Common myeloid progenitor, CD34-positive (primary cell): Measurements from ENCODE around the gene SYNPR.

Source experiments
- CTCF ChIA-PET: fragments of 350-600 bp; sonication (Branson Sonifier 250); formaldehyde crosslinking; loops from one replicate; lab custom pipeline; 2021; ENCODE audit warnings: antibody characterized with exemption; lab: Charles Lee
- POLR2A ChIA-PET: fragments of 350-600 bp; sonication (Branson Sonifier 250); formaldehyde crosslinking; loops from one replicate; lab custom pipeline; 2021; ENCODE audit warnings: antibody characterized with exemption; lab: Charles Lee
- DNase-seq, 3 donors: peaks; one replicate each; pipeline versions ENCODE4 v3.0.0 to v3.0.0-alpha.2; 2013
- H3K27ac ChIP-seq, 2 experiments: 1 replicate in 1 of 2; 2 replicates in 1 of 2; pipeline ENCODE4 v1.7.0; 2013; ENCODE audit warnings: inconsistent platforms in 2 of 2, low read length in 2 of 2, mild to moderate bottlenecking in 2 of 2, low read depth in 1 of 2, moderate library complexity in 1 of 2; ENCODE audit not compliant: severe bottlenecking in 2 of 2, insufficient read depth in 1 of 2, poor library complexity in 1 of 2
- H3K27me3 ChIP-seq, 5 experiments: replicated peaks in 2 of 5; 1 replicate in 3 of 5; 2 replicates in 2 of 5; pipeline versions ENCODE4 v1.6.1 to v1.7.0; 2013; ENCODE audit warnings: low read length in 4 of 5, mild to moderate bottlenecking in 2 of 5, moderate library complexity in 2 of 5, inconsistent platforms in 1 of 5; ENCODE audit not compliant: insufficient read depth in 5 of 5, control insufficient read depth in 4 of 5
- H3K36me3 ChIP-seq, 4 experiments: 1 replicate in 2 of 4; 2 replicates in 2 of 4; pipeline versions ENCODE4 v1.6.1 to v1.7.0; 2013; ENCODE audit warnings: low read length in 3 of 4, control low read depth in 1 of 4, mild to moderate bottlenecking in 1 of 4; ENCODE audit not compliant: control insufficient read depth in 4 of 4, insufficient read depth in 4 of 4
- H3K4me1 ChIP-seq, 4 experiments: 1 replicate in 3 of 4; 2 replicates in 1 of 4; pipeline versions ENCODE4 v1.6.1 to v1.7.1; 2013; ENCODE audit warnings: low read length in 3 of 4, mild to moderate bottlenecking in 3 of 4, control low read depth in 1 of 4, inconsistent platforms in 1 of 4, moderate library complexity in 1 of 4; ENCODE audit not compliant: control insufficient read depth in 4 of 4, insufficient read depth in 4 of 4; ENCODE audit errors: control extremely low read depth in 1 of 4
- H3K4me3 ChIP-seq, 7 experiments: 1 replicate in 4 of 7; 2 replicates in 3 of 7; pipeline versions ENCODE4 v1.5.1 to v1.7.0; 2013; ENCODE audit warnings: mild to moderate bottlenecking in 7 of 7, low read length in 6 of 7, moderate library complexity in 6 of 7, inconsistent platforms in 2 of 7, low read depth in 2 of 7, control low read depth in 1 of 7; ENCODE audit not compliant: insufficient read depth in 4 of 7, control insufficient read depth in 1 of 7; ENCODE audit errors: extremely low read depth in 1 of 7
- H3K9me3 ChIP-seq, 5 experiments: 1 replicate in 4 of 5; 2 replicates in 1 of 5; pipeline versions ENCODE4 v1.6.1 to v1.7.1; 2013; ENCODE audit warnings: low read length in 4 of 5, mild to moderate bottlenecking in 2 of 5, inconsistent platforms in 1 of 5, low read depth in 1 of 5, moderate library complexity in 1 of 5; ENCODE audit not compliant: control insufficient read depth in 4 of 5, insufficient read depth in 2 of 5; ENCODE audit errors: control extremely low read depth in 1 of 5
- WGBS: methylation state at CpG from one replicate; pipeline ENCODE4 v1.1.5; 2013; ENCODE audit not compliant: insufficient coverage; 5-methylcytosine and 5-hydroxymethylcytosine counted together

The SYNPR gene

DNA sequence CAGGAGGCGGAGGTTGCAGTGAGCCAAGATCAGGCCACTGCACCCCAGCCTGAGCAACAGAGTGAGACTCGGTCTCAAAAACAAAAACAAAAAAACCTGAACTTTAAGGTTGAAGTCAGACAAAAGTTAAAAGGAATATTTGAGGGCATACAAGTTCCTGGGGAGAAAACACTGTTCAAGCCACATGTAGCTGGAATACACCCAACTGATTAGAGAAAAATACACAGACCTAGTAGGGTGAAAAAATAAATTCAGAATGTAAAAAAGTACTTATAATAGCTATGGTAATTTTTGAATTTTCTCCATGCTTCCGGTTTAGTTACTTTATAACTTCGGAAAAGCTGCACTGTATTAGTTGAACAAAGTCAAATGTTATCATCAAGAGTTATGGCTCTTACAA lies 331.7 kb downstream of the SYNPR start:
- no peak overlapping the region for H3K27ac ChIP-seq
- no peak for DNase-seq
- WGBS: 100% methylated on average over 4 of the region's 4 CpGs
- H3K9me3 ChIP-seq: no peaks in the 10 kb centered on the region
- no peaks in the 10 kb centered on the region for H3K4me1 ChIP-seq
- ChIA-PET CTCF (interaction anchor here (1.5 kb wide), 1 partner anchor 9 kb away, joined by 7 read pairs; no protein-coding TSS in a partner anchor), POLR2A (no interaction called here)
- H3K36me3 ChIP-seq: no peaks in the 10 kb centered on the region
- H3K4me3 ChIP-seq: no peak overlapping the region
- H3K27me3 ChIP-seq: no peaks in the 10 kb centered on the region

DNA sequence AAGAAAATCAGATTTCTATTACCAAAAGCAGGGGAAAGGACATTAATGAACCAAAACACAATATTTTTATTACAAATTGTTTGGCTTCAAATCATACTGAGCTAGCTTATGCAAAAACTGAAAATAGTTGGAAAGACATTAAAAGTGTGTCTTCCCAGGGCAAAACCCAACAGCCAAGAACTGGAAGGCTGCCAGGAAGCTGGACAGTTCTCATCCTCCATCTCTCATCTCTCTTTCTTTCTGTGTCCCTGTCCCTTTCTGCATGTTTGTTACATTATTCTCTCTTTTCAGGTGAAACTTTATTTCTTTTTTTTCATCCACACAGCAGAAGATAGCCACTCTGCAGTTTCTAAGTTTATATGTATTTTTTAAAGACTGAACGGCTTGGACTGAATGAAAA lies 333.3 kb downstream of the SYNPR start:
- no peaks in the 10 kb centered on the region for H3K4me1 ChIP-seq
- H3K27ac ChIP-seq: no peak overlapping the region
- POLR2A ChIA-PET: no interaction called here
- no peak overlapping the region for H3K4me3 ChIP-seq
- no peaks in the 10 kb centered on the region for H3K27me3 ChIP-seq
- no CpG with 5 or more reads among the region's 1 CpG for WGBS
- H3K9me3 ChIP-seq: no peaks in the 10 kb centered on the region
- no peaks in the 10 kb centered on the region for H3K36me3 ChIP-seq
- CTCF ChIA-PET: no interaction called here
- no peak for DNase-seq

DNA sequence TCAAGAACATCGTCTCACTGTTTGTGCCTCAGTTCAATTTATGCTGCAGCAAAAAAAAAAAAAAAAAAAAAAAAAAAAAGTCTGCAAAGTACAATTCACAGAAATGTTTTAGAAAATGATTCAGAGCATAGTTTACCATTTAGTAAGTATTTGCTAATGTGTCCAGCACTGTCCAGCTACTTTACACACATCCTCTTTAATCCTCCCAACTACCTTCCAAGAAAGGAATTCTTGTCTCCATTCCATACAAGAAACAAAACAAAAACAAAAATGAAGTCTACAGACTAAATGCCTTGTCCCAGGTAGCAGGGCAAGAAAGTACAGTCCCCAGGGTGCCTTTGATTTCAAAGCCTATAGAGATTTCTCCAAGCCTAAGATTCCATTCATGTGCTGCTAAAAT lies 335.5 kb downstream of the SYNPR start:
- DNase-seq: no peak
- H3K27ac ChIP-seq: no peak overlapping the region
- no peaks in the 10 kb centered on the region for H3K36me3 ChIP-seq
- CTCF ChIA-PET: no interaction called here
- H3K4me1 ChIP-seq: no peaks in the 10 kb centered on the region
- POLR2A ChIA-PET: no interaction called here
- H3K4me3 ChIP-seq: no peak overlapping the region
- H3K9me3 ChIP-seq: no peaks in the 10 kb centered on the region
- H3K27me3 ChIP-seq: no peaks in the 10 kb centered on the region
- no CpG with 5 or more reads among the region's 1 CpG for WGBS

DNA sequence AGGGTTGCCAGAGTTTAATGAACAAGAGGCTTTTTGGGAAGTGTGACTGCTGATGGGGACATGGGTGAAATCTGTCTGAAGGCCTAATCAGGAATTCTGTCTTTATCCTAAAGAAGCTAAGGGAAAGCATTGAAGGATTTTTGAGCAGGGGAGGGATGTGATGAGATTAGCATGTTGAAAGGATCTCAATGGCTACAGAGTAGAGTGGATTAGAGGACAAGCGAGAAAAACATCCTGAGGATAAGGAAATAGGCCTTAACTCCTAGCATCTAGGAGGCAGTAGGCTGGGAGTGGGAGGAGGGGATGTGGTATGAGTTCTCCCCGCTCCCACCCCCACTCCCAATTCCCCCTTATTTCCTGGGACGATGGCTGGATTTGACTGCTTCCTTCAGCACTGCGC lies 339.3 kb downstream of the SYNPR start:
- no peaks in the 10 kb centered on the region for H3K36me3 ChIP-seq
- POLR2A ChIA-PET: no interaction called here

DNA sequence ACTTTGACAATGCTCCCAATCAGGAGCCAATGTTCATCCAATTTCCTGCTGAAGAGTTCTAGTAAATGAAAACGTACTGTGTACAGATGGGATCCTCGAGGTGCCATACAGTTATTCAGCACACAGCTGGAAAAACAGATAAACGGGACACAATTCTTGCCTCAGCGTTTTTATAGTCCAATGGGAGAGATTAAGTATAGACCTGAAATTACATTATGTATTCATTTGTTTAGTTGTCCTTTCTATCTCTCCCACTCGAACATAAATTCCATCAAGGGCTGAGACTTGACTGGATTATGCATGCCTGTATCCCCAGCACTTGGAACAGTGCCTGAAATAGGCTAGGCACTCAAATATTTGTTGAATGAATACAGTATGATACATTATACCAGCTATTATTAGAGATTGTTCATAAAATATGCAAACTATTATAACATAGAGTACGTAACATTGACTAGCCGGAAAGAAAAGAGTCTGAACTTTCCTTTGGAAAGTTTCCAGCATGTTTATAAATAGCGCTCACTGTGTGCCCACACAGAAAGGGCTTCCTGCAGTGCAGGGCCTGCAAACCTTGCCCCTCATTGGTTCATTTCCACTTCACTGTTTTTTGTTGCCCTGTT lies 346.9 kb downstream of the SYNPR start:
- Histone ChIP-seq H3K36me3 (no peaks in the 10 kb centered on the region), H3K27ac (no peak overlapping the region), H3K27me3 (no peaks in the 10 kb centered on the region), H3K9me3 (no peaks in the 10 kb centered on the region), H3K4me1 (no peaks in the 10 kb centered on the region), H3K4me3 (no peak overlapping the region)
- POLR2A ChIA-PET: no interaction called here
- 57% methylated on average over 5 of the region's 8 CpGs for WGBS
- DNase-seq: no peak
- CTCF ChIA-PET: no interaction called here

More for the DNA sequence above, 339.3 kb downstream of the SYNPR start:
- H3K27me3 ChIP-seq: no peaks in the 10 kb centered on the region
- CTCF ChIA-PET: no interaction called here
- no peak overlapping the region for H3K27ac ChIP-seq
- H3K4me3 ChIP-seq: no peak overlapping the region
- no peak for DNase-seq
- no peaks in the 10 kb centered on the region for H3K4me1 ChIP-seq
- WGBS: 94% methylated on average over 2 of the region's 4 CpGs
- H3K9me3 ChIP-seq: peaks cover 0 to 2% (median 0%) of the 10 kb centered on the region in 5 experiments

- DNase-seq: no peak
- H3K27ac ChIP-seq: no peak overlapping the region
- POLR2A ChIA-PET: no interaction called here
- 100% methylated on average over 3 of the region's 4 CpGs for WGBS
- H3K27me3 ChIP-seq: no peaks in the 10 kb centered on the region
- H3K9me3 ChIP-seq: peaks cover 0 to 3% (median 0%) of the 10 kb centered on the region in 5 experiments
- CTCF ChIA-PET: no interaction called here
- H3K4me1 ChIP-seq: no peaks in the 10 kb centered on the region
- no peak overlapping the region for H3K4me3 ChIP-seq
- H3K36me3 ChIP-seq: no peaks in the 10 kb centered on the region
Observed at GRCh38 chr3:63631670-63632069, 353.6 kb downstream of the SYNPR start.

DNA sequence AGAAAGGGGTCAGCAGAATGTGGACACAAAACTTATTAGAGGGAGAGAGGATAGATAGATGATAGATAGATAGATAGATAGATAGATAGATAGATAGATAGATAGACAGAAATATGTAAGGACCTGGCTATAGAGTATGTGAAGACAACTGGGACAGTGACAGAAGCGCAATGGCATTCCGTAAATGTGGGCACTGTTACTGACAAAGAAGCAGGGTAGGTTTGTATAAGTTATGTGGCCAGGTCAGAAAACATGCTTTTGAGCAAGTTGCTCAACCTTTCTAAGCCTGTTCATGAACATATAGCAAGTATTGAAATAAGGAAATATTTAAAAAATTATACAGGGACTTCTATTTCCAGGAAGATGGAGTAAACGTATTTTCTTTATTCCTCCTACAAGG lies 357.1 kb downstream of the SYNPR start:
- H3K4me1 ChIP-seq: no peaks in the 10 kb centered on the region
- no peaks in the 10 kb centered on the region for H3K27me3 ChIP-seq
- no peaks in the 10 kb centered on the region for H3K36me3 ChIP-seq
- H3K9me3 ChIP-seq: peaks cover 0 to 3% (median 0%) of the 10 kb centered on the region in 5 experiments
- ChIA-PET POLR2A (no interaction called here), CTCF (no interaction called here)
- H3K27ac ChIP-seq: no peak overlapping the region
- DNase-seq: no peak
- H3K4me3 ChIP-seq: no peak overlapping the region
- WGBS: 100% methylated on average over 2 of the region's 3 CpGs
